ENCODE data around the gene TCERG1L. TPM values are rescaled to one million over a fixed set of nuclear protein-coding genes. Genes with fewer than 3 reads are reported as not detected.

TCERG1L gene
- total RNA-seq, 1 donor from 2014 or later = 0.31 TPM

DNA sequence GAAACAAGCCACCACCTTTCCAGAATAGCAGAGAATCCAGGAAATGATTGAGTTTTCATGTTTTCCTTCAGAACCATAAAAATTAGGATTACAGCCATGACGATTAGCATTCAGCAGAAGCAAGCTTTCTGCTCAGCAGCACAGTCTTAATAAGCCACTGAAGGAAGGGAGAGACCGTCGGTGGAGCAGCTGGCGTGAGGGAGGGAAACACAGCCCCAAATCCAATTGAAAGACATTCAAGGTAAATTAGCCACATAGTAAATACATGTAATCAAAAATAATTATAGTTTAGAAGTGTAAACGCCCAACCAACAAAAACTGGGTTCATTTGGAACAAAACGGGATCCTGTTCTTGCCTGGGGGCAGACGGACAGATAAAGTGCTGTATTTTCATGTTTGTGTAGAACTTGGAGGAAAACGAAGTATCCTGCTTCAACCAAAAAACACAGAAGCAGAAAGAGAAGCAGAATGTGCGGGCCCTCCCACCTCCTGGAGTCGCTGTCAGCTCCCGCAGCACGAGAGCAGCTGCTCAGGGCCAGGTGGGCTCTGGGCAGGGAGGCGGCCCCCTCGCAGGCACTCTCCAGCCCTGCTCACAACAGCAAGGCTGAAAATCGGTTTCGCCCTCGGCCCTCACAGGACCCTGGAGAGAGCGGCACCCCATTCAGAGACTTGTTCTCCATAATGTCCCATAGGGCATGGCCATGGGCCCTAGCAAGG, 84.9 kb downstream of the TCERG1L start:
- DNase-seq = peak; percentile 8

DNA sequence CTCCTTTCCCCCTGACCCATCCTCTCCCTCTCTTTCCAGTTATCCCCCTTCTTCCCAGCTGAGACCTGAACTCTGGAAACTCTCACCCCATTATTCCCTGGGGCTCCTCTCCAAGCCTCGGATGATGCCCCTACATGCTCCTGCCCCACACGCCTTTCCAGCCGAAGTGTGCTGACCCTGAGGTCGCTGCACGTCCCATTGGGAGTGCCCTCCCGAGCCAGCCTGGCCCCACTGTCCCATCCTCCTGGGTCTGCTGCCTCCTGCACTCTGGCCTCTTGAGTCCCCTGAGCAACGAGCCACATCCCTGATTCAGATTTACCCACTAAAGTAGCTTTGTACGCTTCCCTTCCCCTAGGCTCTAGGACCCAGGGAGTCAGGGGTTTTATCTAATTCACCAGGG, 87.4 kb downstream of the TCERG1L start:
- DNase-seq = no peak

DNA sequence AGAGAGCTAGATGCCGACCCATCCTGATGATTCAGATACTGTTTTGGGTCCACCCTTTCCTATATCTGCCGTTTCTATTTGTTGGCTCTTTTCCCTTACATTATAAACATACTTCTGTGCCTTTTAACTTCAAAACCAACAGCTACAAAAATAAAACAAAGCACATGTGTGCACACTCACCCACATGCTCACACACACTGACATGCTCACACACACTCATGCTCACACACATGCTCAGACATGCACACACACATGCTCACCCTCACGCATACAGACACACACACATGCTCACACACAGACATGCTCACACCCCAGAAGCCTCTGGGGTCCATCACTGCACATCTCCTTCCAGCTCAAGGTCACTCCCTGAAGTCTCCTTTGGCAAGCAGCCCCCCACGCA, 88.1 kb downstream of the TCERG1L start:
- DNase-seq = no peak

DNA sequence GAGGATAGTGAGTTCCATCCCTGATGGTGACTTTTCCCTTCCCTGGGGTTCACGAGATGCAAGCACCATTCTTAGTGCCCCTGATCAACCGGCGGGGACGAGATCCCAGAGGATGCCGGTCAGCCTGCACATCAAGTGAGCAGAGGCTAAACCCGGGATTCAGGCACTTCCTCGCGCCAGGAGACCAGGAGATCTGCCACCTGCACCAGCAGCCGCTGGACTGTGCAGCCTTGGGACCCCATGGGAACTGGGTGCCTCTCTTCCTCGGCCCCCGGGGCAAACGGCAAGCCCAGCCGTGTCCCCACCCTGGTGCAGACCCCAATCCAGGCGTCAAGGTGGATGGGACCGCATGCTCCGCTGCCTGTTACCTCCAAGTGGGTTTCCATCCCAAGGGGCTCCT, 88.5 kb downstream of the TCERG1L start:
- no peak for DNase-seq

DNA sequence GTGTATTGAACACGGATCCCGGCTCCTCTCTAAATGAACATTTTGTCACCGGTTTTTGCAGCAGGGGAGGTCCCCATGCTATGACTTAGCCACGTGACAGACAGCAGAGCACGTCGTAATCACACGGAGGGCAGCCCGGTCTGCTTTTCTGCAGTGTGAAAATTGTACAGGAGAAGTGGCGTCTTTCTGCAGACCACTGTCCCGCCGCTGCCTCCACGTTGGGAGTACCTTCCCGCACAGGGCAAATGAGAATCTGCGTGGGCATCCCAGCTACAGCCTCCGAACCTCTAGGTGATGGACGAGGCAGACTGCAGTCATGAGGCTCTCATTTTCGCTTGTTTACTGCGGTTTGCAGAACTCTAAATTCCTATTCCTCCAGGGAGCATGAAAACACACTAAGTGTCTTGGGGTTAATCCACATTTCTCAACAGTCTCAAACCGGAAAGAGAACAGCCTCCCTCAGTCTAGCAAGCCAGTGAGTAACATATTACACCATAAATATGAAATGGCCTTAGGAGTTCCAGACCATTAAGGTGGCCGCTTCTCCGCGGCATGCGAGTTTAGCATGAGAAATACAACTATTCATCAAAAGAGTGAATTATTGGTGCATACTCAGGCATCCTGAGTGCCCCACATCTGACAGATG, 89.8 kb downstream of the TCERG1L start:
- DNase-seq = no peak

DNA sequence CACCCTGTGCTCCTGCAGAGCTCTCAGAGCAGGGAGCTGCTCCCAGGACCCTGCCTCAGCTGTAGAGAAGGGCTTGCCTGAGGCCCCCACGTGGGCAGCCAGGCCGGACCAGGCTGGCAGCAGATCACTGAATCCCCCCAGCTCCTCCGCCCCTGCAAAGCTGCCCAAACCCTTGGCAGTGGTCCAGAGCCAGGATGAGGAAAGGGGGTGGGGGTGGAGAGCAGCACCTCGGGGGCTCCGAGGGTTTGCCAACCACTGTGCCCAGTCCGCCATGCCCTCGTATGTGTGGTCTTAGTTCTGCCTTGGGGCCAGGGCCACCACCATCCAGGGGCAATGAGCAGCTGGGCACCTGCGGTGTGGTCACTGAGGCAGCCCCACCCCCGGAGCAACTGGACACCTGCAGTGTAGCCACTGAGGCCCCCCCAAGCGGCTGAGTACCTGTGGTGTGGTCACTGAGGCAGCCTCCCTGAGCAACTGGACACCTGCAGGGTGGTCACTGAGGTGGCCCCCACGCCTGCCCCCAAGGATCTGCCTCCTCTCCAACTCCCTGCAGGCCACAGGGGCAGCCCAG, 90.8 kb downstream of the TCERG1L start:
- DNase-seq = no peak

DNA sequence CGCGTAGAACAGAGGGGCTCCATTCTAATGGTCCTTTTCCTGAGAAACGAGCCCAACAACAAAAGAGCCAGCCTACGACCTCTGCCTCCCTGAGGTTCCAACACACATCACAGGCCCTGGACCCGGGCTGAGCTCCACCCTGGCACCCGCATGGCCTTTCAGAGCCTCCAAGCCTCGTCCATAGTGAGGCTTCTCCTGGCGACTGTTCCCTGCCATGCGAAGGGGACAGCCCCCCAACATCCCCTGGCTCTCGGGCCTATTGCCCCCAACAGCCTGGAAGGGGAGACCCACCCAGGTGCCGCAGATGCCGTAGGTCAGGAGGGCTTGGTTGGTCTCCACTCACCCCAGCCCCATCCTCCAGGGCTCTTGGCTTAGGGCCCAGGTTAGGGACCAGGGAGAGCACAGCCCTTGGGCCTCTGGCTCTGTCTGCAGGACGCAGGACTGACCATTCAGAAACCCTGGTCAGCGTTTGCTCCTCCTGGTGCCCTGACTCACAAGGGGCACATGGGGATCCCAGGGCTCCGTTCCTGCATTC, 91.5 kb downstream of the TCERG1L start:
- no peak for DNase-seq

DNA sequence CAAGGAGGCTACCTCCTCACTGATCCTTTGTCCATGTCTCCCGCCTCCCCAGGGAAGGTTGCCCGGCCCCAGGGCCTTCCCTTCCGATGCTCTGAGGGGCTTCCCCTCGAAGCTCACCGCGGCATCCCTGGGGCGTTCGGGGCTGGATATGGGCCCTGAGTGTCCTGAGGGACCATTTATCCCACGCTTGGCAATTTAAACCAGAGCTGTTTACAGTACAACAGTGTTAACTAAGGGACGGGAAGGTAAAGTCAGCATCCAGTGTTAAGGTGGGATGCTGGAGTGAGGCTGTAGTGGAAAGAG, 92.0 kb downstream of the TCERG1L start:
- no peak for DNase-seq

DNA sequence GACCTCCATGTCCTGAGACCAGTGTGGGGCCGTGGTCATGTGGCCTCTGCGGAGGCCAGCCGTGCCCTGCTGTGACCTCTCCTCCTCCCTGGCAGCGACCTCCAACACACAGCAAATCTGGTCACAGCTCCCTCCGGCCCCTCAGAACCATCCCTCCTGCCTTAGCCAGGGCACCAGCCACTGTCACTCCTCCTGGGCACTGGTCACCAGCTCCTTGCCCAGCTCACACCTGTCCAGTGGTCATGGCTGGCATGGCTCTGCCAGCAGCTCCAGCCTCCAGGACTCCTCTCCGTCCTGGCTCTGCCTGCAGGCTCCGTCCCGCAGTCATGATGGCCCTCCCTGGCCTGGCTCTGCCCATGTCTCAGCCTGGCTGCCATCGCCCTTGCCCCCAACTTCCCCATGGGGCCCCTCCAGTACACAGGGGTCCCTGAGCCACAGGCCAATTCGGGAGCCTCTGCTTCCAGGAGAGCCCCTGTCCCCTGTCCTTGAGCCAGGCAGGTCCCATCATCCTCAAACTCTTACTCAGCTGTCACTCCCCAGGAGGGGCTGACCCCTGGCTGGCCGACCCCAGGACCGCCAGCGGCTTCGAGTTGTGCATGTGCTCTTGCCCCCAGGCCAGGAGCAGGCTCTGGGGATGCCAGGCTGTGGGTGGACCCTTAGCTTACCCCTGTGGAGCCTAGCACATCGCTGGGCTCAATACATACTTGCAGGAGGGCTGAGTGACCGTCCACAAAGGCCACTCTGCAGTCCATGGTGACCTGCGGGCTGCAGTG, 92.5 kb downstream of the TCERG1L start:
- no peak for DNase-seq

DNA sequence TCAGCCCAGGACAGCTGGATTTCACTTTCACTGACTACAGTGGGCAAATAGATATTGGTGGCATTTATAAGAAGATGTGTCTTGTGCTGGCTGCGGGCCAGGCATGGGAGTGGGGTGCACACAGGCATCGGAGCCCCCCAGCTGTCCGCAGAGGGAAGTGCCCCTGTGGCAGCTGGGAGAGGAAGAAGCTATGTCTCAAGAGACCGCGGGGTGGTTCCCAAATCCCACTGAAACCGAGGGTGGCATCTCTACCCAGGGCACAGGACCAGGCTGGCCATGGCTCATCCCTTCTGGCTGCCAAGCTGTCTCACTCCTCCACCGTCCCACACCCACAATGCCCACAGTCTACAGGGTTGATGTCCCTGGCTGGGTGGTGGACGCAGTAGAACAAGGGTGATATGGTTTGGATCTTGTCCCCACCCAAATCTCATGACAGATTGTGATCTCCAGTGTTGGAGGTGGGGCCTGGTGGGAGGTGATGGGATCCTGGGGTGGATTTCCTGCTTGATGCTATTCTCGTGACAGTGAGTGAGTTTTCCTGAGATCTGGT, 94.8 kb downstream of the TCERG1L start:
- DNase-seq = no peak

DNA sequence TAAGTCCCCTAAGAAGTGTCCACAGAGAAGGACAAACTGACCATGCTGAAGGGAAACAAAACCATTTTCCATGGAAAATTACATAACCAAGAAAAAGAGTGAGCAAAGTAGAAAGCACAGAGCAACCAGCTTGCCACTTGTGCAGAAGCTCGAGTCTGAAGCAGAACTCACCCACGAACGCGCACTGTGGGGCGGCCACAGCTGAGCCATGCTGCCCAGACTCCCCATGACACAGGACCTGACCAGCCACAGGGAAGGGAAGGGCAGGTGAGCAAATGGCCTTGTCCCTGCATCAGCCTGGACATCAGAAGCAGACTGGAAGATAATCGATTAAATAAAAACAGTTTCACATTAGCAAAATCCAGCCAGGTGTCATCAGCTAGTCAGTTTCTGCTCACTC, 95.7 kb downstream of the TCERG1L start:
- no peak for DNase-seq

DNA sequence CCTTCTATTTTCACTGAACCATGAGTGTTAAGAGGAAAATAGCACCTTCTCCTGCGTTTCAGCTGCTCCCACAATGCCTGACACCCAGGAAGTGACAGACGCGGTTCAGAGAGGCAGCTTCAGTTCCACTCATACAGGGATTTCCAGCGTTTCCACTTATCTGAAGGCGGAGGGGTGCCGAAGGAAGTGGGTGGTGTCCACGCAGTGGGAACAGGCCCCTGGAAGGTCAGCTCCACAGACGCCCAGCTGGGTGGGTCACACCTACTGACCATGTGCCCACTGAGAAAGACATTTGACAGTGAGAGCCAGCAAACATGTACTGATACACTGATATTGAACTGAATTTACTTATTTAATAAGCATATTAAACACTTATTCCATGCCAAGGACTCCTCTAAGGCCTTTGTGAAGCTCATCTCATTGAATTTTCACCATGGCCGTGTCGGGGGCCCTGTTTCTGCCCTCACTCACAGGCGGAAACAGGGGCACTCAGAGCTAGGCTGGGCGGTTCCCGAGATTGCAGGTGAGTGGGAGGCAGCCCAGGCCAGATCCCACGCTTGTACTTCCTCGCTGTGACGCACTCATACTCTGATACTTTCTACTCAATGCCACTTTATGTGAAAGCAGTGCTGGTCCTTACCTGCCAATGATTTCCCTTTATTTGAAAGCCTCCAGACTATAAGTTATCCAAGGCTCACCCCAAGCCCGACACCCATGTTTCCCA, 96.8 kb downstream of the TCERG1L start:
- DNase-seq = no peak

DNA sequence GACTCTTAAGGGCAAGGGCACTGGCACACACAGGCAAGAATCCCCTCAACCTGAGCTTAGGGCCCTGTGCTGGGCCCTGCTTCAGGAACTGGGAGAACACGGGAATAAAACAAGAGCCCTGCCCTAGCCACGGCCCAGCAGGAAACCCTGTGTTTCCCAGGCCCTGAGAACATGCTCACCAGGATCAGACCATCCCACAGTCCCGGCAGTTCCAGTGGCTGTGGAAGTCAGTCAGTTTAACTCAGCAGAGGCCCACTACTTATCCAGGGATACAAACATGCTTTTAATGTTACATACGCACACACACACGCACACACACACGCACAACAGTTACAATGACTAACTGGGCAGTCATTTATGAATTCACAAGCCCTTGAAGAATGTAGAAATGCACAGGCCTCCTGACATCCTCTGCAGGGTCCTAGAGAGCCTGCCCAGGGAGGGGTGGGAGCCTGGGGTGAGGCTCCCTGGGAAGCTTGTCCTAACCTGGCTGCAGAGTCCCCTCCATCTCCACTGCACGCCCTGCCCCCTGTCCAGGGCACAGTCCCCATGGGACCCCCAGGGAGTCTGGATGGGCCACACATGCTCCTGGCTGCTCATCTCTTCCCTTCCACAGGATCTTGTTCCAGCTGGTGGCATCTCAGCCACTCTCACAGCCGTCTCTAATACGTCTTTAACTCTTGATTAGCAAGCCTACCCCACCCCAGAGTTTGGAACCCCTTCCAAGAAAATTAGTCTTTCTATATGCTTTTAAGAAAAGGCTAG, 97.6 kb downstream of the TCERG1L start:
- no peak for DNase-seq

DNA sequence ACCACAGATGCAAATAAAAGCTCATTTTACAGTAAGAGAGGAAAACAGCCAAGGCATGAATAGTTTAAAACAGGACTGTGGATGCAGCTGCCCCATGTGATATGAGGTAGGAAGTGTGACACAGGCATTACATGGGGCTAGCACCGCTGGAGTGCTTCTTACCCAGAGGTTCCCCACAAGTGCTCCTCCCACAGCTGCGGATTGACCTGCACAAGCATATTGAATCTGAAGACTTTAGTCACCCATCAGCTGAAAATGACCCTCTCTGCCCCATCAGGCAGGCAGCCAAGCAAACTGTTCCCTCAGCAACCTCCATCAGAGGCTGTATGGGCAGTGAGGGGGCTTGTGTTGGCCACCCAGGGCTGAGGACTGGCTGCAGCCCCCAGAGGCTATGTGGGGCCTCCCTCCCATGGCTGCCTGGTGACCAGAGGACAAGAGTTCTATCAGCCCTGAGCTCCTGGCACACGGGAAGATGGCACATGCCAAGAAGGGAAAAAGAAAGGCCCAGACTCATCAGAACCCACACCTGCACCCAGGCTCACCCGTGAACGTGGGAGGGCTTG, 98.7 kb downstream of the TCERG1L start:
- no peak for DNase-seq

DNA sequence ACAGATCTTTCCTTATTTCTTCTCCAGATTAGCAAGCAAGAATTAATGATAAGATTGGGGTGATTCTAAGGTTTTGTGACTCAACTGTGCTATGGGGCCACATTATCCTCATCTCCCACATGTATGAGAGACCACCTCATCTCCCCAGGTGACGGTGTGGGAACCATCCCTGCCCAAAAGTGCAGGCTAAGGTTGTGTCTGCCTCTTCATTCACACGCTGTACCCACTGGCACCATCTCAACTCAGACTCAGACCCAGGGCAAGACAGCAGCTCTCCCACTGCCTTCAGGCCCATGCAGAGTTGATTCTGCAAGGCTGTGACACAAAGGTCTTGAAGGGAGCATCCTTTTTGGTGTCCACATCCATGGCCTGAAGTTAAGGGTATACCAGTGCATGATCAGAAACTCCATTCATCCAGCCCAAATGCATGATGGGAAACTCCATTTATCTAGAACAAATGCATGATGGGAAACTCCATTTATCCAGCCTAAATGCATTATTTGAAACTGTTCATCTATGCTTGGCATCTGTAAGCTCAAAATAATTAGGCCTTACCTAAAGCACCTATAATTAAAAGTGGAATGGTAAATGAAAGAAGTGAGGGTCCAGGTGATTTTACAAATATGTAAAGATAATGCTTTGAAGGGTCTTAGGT, 99.4 kb downstream of the TCERG1L start:
- no peak for DNase-seq

DNA sequence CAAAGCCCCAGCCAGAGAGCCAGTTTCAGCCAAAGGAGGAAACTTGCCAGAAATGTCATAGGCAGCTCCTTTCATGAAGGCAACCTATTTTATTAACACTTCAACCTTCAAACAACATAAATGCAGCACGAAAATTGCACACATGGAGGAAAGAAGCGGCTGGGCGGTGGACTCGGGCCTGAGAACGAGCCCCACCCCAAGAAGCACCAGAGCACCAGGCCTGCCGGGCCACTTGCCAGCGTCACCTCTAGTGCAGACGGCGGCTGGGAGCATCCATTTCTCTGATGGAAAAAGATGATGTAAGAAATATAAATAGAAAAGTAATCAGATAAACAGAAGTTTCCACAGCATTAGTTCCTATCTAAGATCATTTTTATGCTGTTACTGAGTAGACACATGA, 100.0 kb downstream of the TCERG1L start:
- peak; percentile 3 for DNase-seq

DNA sequence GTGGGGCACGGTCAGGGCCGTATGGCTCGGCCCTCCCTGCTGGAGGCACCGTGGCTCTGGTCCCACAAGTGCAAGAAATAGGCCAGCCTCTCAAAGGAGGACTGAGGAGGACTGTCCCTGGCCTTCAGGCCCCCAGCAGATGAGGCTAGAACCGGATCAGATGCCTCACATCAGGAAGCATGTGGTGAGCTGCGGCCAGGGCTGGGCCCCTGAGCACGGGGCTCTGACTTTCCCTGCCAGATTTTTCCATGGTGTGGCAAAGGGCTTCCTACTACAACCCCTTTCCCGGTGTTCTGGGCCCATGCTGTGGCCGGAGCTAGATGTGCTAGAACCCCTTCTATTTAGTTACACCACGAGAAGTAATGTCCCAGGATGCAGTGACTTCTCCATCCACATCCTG, 100.4 kb downstream of the TCERG1L start:
- DNase-seq = no peak

DNA sequence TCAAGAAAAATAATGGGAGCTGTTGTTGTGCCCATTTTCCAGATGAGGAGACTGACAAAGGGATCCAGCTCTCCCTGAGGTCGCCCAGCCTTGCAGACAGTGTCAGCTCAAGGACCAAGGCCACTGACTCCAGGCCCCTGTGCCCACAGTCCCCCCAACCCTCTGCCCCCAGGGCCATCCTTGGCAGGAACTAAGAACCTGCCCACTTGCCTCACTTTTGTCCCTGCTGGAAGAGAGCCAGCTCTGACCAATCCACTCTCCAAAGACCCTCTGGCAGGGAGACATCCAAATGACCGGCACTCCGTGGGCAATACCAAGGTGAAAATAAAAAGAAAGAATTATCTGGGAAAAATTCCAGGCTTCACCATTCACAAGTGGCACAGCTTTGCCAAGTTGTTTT, 101.3 kb downstream of the TCERG1L start:
- DNase-seq = no peak

DNA sequence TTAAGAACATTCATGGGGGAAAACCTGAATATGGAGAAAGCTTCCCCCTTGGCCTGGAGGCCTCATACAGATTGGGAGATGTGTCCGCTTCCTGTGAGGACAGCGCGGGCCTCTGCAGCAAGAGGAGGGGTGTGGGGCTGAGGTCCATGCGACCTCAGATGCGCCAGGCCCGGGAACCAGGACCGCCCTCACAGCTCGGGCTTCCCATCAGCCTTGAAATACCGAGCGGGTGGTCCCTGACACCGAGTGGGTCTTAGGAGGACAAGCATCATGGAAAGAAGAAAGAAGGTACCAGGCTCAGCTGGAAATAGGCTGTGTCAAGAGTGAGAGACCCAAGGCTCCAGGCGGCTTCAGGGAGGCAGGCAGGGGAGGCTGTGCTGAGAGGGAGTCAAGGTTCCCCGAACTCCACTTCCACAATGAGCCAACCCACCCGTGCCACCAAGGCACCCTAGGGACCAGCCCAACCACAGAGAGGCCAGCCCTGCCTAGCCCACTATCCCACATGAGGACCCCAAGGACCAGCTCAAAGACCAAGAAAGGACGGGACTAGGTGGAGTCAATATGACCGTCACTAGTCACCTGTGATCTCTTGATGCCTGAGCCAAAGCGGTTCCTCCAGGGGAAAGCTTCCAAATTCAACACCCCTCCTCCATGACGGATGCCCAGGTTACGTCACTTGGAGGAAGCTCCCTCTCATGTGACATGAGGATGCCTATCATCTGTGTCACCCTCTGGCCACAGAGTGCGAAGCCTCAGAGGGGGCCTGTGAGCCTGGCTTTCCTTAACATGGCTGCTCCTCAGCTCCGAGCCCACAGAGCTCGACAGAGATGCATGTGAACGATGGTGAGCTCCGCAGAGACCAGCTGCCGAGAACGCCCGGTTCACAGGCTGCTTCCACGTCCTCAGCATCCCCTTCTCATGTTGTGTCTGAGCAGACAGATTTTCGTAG, 103.7 kb downstream of the TCERG1L start:
- DNase-seq = no peak

All from tongue (tissue), 2 donors.